ACC112 (cell line): ENCODE results near the gene PANX2.

ENCODE experiments used
- H2AFZ ChIP-seq: fragments of 200-600 bp; sonication (generic); one replicate; pipeline ENCODE4 v1.6.0; 2017; ENCODE audit warnings: antibody characterized with exemption, low read length; ENCODE audit not compliant: unreplicated experiment
- H3K27ac ChIP-seq: fragments of 200-600 bp; sonication (generic); 2 replicates; pipeline ENCODE4 v1.5.1; 2014; ENCODE audit warnings: low read depth, mild to moderate bottlenecking, antibody characterized with exemption, low read length, moderate library complexity
- H3K27me3 ChIP-seq: fragments of 200-600 bp; sonication (generic); 2 replicates; pipeline ENCODE4 v1.6.1; 2014; ENCODE audit warnings: mild to moderate bottlenecking, antibody characterized with exemption, low read length, moderate library complexity, mixed read lengths; ENCODE audit not compliant: insufficient read depth
- H3K36me3 ChIP-seq: fragments of 200-600 bp; sonication (generic); 2 replicates; pipeline ENCODE4 v1.6.1; 2016; ENCODE audit warnings: mild to moderate bottlenecking, antibody characterized with exemption, low read length, moderate library complexity, mixed read lengths; ENCODE audit not compliant: insufficient read depth
- H3K4me1 ChIP-seq: fragments of 200-600 bp; sonication (generic); one replicate; pipeline ENCODE4 v1.6.1; 2016; ENCODE audit warnings: low read length, mixed read lengths; ENCODE audit not compliant: insufficient read depth, unreplicated experiment, control insufficient read depth
- H3K4me3 ChIP-seq: fragments of 200-600 bp; sonication (generic); 2 replicates; pipeline ENCODE4 v1.5.1; 2014; ENCODE audit warnings: mild to moderate bottlenecking, low read depth, low read length
- H3K79me2 ChIP-seq: fragments of 200-600 bp; sonication (generic); one replicate; pipeline ENCODE4 v1.6.0; 2016; ENCODE audit warnings: low read length; ENCODE audit not compliant: control insufficient read depth, unreplicated experiment, insufficient read depth

PANX2 gene

DNA sequence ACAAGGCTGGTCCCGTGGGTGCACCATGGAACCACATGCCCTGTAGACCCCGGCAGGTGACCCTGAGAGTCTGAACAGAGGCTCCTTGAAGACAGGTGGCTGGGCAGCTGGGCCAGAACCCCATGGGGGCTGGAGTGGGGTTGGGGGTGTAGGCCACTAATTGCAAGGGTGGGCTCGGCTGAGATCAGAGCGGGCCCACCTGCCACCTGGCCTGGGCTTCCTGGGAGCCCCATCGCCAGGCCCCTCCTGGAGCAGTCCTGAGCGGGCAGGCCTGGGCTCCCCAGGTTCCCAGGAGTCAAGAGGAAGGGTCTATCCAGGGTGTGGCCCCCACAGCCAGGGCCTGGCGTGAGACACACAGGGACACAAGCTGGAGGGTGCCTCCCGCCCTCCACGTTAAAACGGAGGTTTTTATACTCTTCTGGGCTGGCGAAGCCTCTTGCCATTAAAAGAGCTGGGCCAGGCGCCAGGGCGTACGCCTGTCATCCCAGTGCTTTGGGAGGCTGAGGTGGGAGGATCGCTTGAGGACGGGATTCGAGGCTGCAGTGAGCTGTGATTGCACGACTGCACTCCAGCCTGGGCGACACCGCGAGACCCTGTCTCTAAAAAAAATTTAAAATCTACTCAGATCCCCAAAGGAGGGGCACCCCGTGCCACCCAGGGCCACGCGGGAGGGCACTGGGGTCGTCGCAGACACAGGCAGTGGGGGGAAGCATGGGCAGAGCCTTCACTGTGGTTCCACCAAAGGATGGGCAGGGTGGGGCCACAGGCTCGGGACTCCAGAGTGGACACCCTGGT is 10.4 kb downstream of the PANX2 start:
- no peaks in the 10 kb centered on the region for H3K79me2 ChIP-seq
- H2AFZ ChIP-seq = no peak overlapping the region
- no peak overlapping the region for H3K4me3 ChIP-seq
- no peaks in the 10 kb centered on the region for H3K27me3 ChIP-seq
- peaks cover 4% of the 10 kb centered on the region for H3K4me1 ChIP-seq
- no peaks in the 10 kb centered on the region for H3K36me3 ChIP-seq
- no peak overlapping the region for H3K27ac ChIP-seq

DNA sequence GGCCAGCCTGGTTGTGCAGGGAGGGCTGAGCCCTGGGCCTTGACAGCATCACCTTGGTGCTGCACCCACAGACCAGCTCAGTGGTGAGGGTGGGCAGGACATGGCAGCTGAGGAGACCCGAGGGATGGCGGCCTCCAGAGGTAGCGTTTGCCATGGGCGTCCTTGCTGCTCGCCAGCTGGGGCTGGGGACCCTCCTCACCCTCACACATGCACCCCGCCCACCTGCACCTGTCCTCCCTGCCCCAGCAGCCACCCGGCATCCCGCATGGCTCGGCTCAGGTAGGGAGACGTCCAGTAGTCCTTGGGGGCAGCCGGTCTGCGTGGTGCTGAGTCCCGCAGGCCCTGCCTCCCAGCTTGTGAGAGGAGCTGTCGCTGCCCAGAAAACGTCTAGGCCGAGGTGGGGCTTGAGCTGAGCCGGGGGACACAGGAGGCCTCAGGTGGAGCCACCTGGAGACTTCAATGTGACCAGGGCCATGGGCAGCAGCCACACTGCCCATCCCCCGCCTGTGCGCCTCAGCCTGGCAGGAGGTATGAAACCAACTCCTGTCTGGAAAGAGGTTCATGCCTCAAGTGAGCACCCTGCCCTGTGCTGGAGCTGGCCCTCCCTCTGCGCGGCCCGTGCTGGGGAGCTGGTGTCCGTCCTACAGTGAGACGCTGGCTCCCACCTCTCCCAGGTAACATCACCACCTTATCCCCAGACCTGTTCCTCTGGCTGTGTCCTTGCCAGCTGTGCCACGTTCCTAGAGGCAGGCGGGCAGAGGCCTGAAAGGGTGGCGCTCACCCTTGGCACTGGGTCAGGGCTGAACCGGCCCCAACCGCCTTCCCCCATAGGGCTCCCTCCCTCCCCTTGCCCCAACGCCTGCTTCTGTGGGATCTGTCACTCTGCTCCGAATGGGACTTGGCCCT is 11.9 kb downstream of the PANX2 start:
- peaks cover 8% of the 10 kb centered on the region for H3K4me1 ChIP-seq
- H3K79me2 ChIP-seq = peaks cover 10% of the 10 kb centered on the region
- H3K4me3 ChIP-seq = no peak overlapping the region
- no peak overlapping the region for H3K27ac ChIP-seq
- H3K36me3 ChIP-seq = no peaks in the 10 kb centered on the region
- H2AFZ ChIP-seq = no peak overlapping the region
- no peaks in the 10 kb centered on the region for H3K27me3 ChIP-seq

DNA sequence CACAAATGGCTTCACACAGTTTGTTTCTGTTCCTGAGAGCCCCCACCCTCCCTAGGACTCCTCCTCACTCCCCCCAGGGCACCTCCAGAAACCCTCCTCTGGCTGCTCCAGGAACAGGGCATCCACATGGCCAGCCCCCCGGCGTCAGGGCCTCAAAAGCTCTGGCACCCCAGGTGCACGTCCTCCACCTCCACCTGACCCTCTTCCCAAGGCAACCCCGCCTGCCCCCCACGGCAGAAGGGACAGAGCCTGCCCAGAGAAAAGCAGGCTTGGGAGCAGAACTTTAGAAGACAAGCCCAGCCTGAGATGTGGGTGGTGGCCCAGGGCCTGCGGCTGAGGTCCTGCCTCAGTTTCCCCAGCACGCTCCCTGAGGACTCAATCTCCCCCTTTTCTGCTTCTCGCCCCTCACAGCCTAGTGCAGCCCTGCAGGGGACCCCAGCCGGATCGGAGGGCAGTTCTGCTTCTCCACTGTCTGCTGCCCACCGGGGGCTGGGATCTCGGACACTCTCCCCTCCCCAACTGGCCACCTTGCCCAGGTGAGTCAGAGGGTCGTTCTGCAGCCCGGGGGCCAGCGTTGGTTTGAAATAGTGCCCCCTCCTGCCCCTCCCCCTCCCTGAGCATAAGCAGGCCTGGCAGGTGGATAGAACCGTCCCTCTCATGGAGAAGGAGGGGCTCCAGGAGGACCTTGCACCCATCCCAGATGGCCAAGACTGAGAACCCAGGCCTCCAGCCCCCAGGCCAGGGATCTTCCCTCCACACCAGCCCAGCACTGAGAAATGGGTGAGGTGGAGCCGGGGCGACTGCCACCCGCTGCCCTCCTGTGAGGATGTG is 12.8 kb downstream of the PANX2 start:
- Histone ChIP-seq H3K4me3 (no peak overlapping the region), H2AFZ (no peak overlapping the region), H3K79me2 (peaks cover 12% of the 10 kb centered on the region), H3K4me1 (peaks cover 8% of the 10 kb centered on the region), H3K27ac (no peak overlapping the region), H3K27me3 (no peaks in the 10 kb centered on the region), H3K36me3 (no peaks in the 10 kb centered on the region)

DNA sequence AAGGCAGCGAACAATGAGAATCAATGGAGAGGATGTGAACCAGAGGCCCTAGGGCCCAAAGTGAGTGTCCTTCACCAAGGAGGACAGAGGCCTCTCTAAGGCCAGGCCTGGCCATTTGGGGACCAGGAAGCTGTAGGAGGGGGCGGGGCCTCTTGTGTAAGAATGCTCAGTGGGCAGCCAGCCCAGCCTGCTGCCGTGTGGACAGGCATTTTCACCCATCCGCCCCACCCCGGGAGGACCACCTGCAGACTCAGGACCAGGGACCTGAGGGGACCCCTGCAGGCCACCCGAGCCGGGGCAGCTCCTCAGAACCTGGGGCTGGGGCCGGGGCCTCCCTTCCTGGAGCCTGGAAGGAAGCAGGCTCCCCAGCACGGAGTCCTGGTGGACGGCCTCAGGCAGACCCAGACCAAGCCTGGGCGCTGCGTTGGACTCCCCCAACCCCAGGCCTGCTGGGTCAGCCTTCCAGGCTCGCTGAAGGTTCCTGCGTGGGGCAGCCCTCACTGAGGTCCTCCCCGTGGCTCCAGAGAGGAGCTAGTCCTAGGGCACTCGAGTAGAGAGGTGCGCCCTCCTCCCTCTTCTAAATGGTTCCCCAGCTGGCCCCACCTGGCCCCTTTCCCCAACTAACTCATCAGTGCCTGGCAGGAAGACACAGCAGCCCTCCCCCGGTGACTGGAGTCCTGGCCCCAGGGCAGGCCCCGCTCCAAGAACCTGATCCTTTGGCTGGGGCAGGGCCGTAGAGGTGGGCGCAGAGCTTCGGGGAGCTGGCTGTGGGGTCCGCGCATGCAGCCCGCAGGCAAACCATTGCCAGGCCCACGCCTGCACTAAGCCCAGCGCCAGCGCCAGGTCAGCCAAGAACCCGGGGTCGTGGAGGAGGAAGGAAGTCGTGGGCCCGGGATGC is 13.7 kb downstream of the PANX2 start:
- peaks cover 15% of the 10 kb centered on the region for H3K79me2 ChIP-seq
- no peak overlapping the region for H3K4me3 ChIP-seq
- no peak overlapping the region for H3K27ac ChIP-seq
- no peak overlapping the region for H2AFZ ChIP-seq
- no peaks in the 10 kb centered on the region for H3K27me3 ChIP-seq
- H3K4me1 ChIP-seq = peaks cover 8% of the 10 kb centered on the region
- H3K36me3 ChIP-seq = no peaks in the 10 kb centered on the region

DNA sequence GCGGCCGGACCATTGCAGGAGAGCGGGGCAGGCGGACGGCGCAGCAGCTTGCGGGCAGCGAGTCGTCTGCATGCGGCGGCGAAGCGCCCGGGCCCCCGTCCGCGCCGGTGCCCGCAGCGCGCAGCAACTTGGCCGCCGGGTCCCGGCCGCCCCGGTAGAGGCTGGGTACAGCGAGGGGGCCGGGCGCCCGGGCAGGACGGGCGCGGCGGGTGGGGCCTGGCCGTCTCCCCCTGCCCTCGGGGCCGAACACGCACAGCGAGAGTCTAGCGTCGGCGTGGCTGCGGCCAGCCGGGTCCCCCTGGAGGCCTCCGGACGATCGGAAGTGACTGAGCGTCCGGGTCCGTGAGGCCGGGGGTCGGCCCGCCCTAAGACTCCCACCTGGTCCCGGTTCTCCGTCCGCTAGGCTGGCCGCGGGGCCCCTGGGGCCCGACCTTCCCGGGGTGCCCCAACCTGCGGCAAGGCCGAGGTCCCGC is 14.4 kb downstream of the PANX2 start:
- H3K36me3 ChIP-seq = no peaks in the 10 kb centered on the region
- H3K4me1 ChIP-seq = peaks cover 8% of the 10 kb centered on the region
- no peaks in the 10 kb centered on the region for H3K27me3 ChIP-seq
- peak overlapping the region; percentile 85 for H3K4me3 ChIP-seq
- H3K27ac ChIP-seq = no peak overlapping the region
- peaks cover 16% of the 10 kb centered on the region for H3K79me2 ChIP-seq
- H2AFZ ChIP-seq = peak overlapping the region; percentile 65

DNA sequence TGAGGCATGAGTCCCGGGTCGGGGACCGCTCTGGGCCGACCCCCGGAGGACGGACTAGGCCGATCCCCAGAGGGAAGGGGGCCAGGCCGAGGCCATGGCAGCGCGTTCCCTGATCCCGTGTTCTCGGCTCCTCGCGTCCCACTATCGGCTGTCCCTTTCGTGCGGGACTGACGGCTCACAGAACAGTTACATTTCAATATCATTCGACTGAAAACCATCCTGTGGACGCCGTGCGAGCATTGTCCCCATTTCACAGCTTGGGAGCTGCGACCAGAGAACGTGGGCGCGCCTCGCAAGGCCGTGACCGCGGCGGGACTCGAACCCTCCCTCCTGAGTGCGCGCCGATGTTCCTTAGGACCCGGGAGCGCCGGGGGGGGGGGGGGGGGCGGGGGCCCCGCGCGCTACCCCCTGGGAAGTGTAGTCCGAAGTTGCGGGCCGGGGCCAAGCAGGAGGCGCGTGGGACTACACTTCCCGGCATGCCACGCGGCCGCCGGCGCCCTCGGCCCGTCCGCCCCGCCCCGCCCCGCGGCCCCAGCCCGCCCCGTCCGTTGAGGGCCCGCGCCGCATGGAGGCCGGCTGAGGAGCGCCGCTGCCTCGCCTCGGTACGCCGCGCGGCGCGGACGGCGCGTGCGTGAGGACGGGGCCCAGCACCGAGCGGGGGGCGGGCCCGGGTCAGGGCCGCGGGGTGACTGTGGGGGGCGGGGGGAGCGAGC is 15.0 kb downstream of the PANX2 start, which contains the start of gene TRABD:
TRABD (plus strand) TSS at position 539 of the 713 bp plus-strand sequence. CDS start 7,148 bp downstream, outside the sequence.
- peaks cover 10% of the 10 kb centered on the region for H3K4me1 ChIP-seq
- H3K79me2 ChIP-seq = peaks cover 16% of the 10 kb centered on the region
- H3K36me3 ChIP-seq = no peaks in the 10 kb centered on the region
- peak within 1 kb of the TSS; percentile 85 for H3K4me3 ChIP-seq
- H3K27ac ChIP-seq = no peak within 1 kb of the TSS
- no peaks in the 10 kb centered on the region for H3K27me3 ChIP-seq
- H2AFZ ChIP-seq = peak within 1 kb of the TSS; percentile 65

DNA sequence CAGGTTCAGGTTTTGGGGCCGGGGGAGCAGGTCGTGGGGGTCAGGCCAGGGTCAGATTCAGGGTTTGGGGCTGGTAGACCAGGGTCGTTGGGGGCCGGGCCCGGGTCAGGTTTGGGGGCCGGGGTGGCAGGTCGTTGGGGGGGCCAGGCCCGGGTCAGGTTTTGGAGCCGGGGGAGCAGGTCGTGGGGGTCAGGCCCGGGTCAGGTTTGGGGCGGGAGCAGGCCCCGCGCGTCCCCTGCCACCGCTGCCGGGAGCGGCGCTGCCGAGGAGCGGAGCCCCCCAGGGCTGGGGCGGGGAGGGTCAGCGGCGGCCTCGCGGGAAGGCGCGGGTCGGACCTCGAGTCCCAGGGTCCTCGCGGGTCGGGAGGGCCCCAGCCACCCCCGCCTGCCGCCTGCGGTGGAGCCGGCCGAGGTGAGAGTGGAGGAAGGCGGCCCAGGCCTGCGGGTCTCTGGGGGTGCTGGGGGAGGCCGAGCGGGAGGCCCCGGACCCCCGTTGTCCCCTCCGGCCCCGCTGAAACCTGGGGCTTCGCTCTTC is 15.7 kb downstream of the PANX2 start:
- Histone ChIP-seq H2AFZ (no peak overlapping the region), H3K79me2 (peaks cover 16% of the 10 kb centered on the region), H3K27ac (no peak overlapping the region), H3K4me1 (peaks cover 16% of the 10 kb centered on the region), H3K4me3 (peak overlapping the region; percentile 73), H3K36me3 (no peaks in the 10 kb centered on the region), H3K27me3 (no peaks in the 10 kb centered on the region)

DNA sequence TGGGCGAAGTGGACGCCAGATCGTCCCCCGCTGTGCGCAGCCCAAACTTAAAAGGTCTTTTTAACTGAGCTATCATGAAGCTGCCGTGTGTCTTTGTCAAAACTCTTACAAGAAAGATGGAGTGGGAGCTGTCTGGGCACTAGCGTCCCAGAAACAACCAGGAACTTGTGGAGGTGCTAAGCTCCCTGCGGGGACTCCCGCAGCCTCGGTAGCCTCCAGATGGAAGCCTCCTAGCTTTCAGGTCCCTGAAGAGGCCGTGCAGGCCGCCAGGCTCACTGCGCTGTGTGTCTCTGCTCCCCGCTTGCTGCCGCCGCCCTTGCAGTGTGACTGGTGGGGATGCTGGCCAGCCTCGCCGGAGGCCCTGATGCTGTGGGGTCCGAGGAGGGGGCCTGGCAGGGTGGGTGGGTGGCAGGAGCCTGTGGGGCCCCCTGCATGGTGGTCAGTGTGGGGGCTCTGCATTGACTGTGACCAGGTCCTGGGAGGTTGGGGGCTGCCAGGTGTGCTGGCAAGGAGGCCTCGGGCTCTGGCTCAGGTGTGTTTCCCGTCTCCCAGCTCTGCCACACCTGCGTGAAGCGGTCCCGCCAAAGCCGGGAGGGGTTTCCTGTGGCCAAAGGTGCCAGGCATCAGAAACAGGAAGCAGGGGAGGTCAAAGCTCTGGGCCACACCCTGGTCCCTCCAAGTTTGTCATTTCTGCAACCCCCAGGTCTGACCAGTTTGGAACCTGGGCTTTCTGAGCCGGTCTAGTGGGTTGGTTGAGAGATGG is 16.4 kb downstream of the PANX2 start:
- Histone ChIP-seq H3K79me2 (peaks cover 16% of the 10 kb centered on the region), H3K27ac (no peak overlapping the region)

More for the DNA sequence above, 16.4 kb downstream of the PANX2 start:
- Histone ChIP-seq H2AFZ (no peak overlapping the region), H3K36me3 (no peaks in the 10 kb centered on the region), H3K27me3 (no peaks in the 10 kb centered on the region), H3K4me1 (peaks cover 16% of the 10 kb centered on the region), H3K4me3 (peak overlapping the region; percentile 73)
